ENCODE data around the gene ACOT12. TPM values are rescaled to one million over a fixed set of nuclear protein-coding genes. Genes with fewer than 3 reads are reported as not detected.

ACOT12 gene
- total and polyA plus RNA-seq, 12 donors: 0.15 TPM; not detected in 11

GRCh38 chr5:81283976-81284375 is 110.0 kb downstream of the ACOT12 start:
- no peaks in the 10 kb centered on the region for H3K4me1 ChIP-seq
- H3K27ac ChIP-seq: no peak overlapping the region
- TF ChIP-seq CTCF (IDR thresholded peaks at IDR 0.05): no peak
- intact Hi-C loops (cut with DNase I): no loop called here
- H3K9me3 ChIP-seq: peaks cover 0 to 13% (median 0%) of the 10 kb centered on the region in 11 donors
- peaks cover 0 to 17% (median 0%) of the 10 kb centered on the region in 9 donors for H3K36me3 ChIP-seq
- no peaks in the 10 kb centered on the region for H3K27me3 ChIP-seq
- WGBS, 2 donors: 94 to 95% methylated on average over 1 of the region's 1 CpG
- ATAC-seq: no peak
- no peak for DNase-seq
- no peak overlapping the region for H3K4me3 ChIP-seq

Other genes starting within 250 kb of the ACOT12 start
- 1,000 to 10,000 TPM; 1,320 to 2,236 (median 1,671) TPM for gene CKMT2, start 160.8 kb downstream of the ACOT12 start, total RNA-seq
- gene CKMT2, start 160.8 kb downstream of the ACOT12 start, polyA plus RNA-seq: 1,000 to 10,000 TPM; 1,088 to 2,104 TPM
- gene ZCCHC9, start 92.5 kb downstream of the ACOT12 start, total RNA-seq: 10 to 100 TPM in 8 of 10 donors, 1 to 10 TPM in 2; 8.5 to 19.3 (median 11.0) TPM
- gene ZCCHC9, start 92.5 kb downstream of the ACOT12 start, polyA plus RNA-seq: 10 to 100 TPM; 11.6 to 25.7 TPM

Data from heart right ventricle (tissue), 16 donors.